DMS 273 (cell line): ENCODE data around the gene URI1.
"Not testable (repeated sequence)": the region's sequence is repeated elsewhere in the genome, so short reads cannot be mapped to it uniquely, and the experiment has no call there.

Experiments
- DNase-seq: peaks from one replicate; lab custom pipeline; 2025; ENCODE audit not compliant: unreplicated experiment; lab: John Stamatoyannopoulos, UW

URI1 gene

GRCh38 chr19:29940971-29941585 is 961 bp upstream of the URI1 start:
- DNase-seq: no peak

GRCh38 chr19:29942404-29943261 is 594 bp downstream of the URI1 start:
- DNase-seq: peak; percentile 89

- peak; percentile 21 for DNase-seq
Observed at GRCh38 chr19:29943615-29944014, 1.6 kb downstream of the URI1 start.

GRCh38 chr19:29944390-29945012 is 2.5 kb downstream of the URI1 start:
- no peak for DNase-seq

GRCh38 chr19:29945017-29945416 is 3.0 kb downstream of the URI1 start:
- no peak for DNase-seq

- DNase-seq: no peak
Observed at GRCh38 chr19:29945433-29945832, 3.4 kb downstream of the URI1 start.

- no peak for DNase-seq
Observed at GRCh38 chr19:29946645-29947044, 4.6 kb downstream of the URI1 start.

- DNase-seq: no peak
Observed at GRCh38 chr19:29947871-29948270, 5.8 kb downstream of the URI1 start.

- DNase-seq: not testable (repeated sequence)
Observed at GRCh38 chr19:29948759-29949470, 6.9 kb downstream of the URI1 start.

GRCh38 chr19:29952177-29952576 is 10.1 kb downstream of the URI1 start:
- DNase-seq: no peak

- no peak for DNase-seq
Observed at GRCh38 chr19:29952646-29953045, 10.6 kb downstream of the URI1 start.

- no peak for DNase-seq
Observed at GRCh38 chr19:29953352-29954247, 11.6 kb downstream of the URI1 start.

GRCh38 chr19:29956855-29957254 is 14.8 kb downstream of the URI1 start:
- DNase-seq: no peak

GRCh38 chr19:29961311-29961710 is 19.3 kb downstream of the URI1 start:
- no peak for DNase-seq

- no peak for DNase-seq
Observed at GRCh38 chr19:29962793-29963192, 20.8 kb downstream of the URI1 start.

- peak; percentile 69 for DNase-seq
Observed at GRCh38 chr19:29963576-29963975, 21.5 kb downstream of the URI1 start.

GRCh38 chr19:29964171-29964570 is 22.1 kb downstream of the URI1 start:
- DNase-seq: no peak

GRCh38 chr19:29965492-29965891 is 23.5 kb downstream of the URI1 start:
- DNase-seq: no peak

GRCh38 chr19:29966142-29966541 is 24.1 kb downstream of the URI1 start:
- not testable (repeated sequence) for DNase-seq

GRCh38 chr19:29966588-29967249 is 24.7 kb downstream of the URI1 start:
- peak; percentile 51 for DNase-seq
